SU-DHL-6 (cell line): ENCODE measurements around the gene USP54.

Experiments used
- H2AFZ ChIP-seq: fragments of 200-600 bp; sonication (generic); 2 replicates; pipeline ENCODE4 v1.6.1; 2014; ENCODE audit warnings: low read depth, mild to moderate bottlenecking, moderate library complexity, mixed read lengths, antibody characterized with exemption, low read length; ENCODE audit not compliant: severe bottlenecking
- H3F3A ChIP-seq: fragments of 200-600 bp; shearing (Covaris generic); 2 replicates; pipeline ENCODE4 v1.6.0; 2016; ENCODE audit warnings: antibody characterized with exemption, mild to moderate bottlenecking; ENCODE audit not compliant: insufficient read depth
- H3K27ac ChIP-seq: fragments of 200-600 bp; sonication (generic); 2 replicates; pipeline ENCODE4 v1.5.1; 2016; ENCODE audit warnings: low read depth, mild to moderate bottlenecking, low read length, moderate library complexity, mixed read lengths
- H3K27me3 ChIP-seq: fragments of 200-600 bp; sonication (generic), shearing (Covaris generic); 2 replicates; pipeline ENCODE4 v1.6.0; 2014; ENCODE audit warnings: mild to moderate bottlenecking, low read length
- H3K36me3 ChIP-seq: fragments of 200-600 bp; sonication (generic); 2 replicates; pipeline ENCODE4 v1.6.1; 2014; ENCODE audit warnings: mild to moderate bottlenecking, low read length, mixed read lengths
- H3K4me2 ChIP-seq: fragments of 300-600, 200-600 bp; shearing (Covaris generic), sonication (generic); 2 replicates; pipeline ENCODE4 v1.6.0; 2014; ENCODE audit warnings: low read length, low read depth, mild to moderate bottlenecking; ENCODE audit not compliant: poor library complexity, severe bottlenecking
- H3K4me3 ChIP-seq: fragments of 200-600 bp; sonication (generic); 2 replicates; pipeline ENCODE4 v1.5.1; 2014; ENCODE audit warnings: antibody characterized with exemption, low read length, mild to moderate bottlenecking, mixed read lengths; ENCODE audit not compliant: insufficient read depth, poor library complexity, severe bottlenecking
- H3K79me2 ChIP-seq: fragments of 200-600 bp; sonication (generic); 2 replicates; pipeline ENCODE4 v1.6.1; 2014; ENCODE audit warnings: mild to moderate bottlenecking, low read length, moderate library complexity; ENCODE audit not compliant: insufficient read depth
- H3K9ac ChIP-seq: fragments of 200-600 bp; sonication (generic); 2 replicates; pipeline ENCODE4 v1.7.0; 2014; ENCODE audit warnings: mild to moderate bottlenecking, low read length
- H3K9me2 ChIP-seq: fragments of 200-600 bp; sonication (generic); replicated peaks from 2 replicates; pipeline ENCODE4 v1.6.1; 2014; ENCODE audit warnings: low read length; ENCODE audit not compliant: insufficient read depth
- H3K9me3 ChIP-seq: fragments of 200-600 bp; sonication (generic); 2 replicates; pipeline ENCODE4 v1.6.1; 2014; ENCODE audit warnings: low read length, mixed read lengths; ENCODE audit not compliant: insufficient read depth
- H4K20me1 ChIP-seq: fragments of 200-600 bp; sonication (generic); 2 replicates; pipeline ENCODE4 v1.6.1; 2014; ENCODE audit warnings: low read depth, mild to moderate bottlenecking, antibody characterized with exemption, low read length, moderate library complexity, mixed read lengths
- EZH2phosphoT487 ChIP-seq: fragments of 200-600 bp; sonication (generic), shearing (Covaris generic); conservative IDR thresholded peaks from 2 replicates; pipeline ENCODE4 v1.6.1; 2018; ENCODE audit warnings: mild to moderate bottlenecking, antibody characterized with exemption, low read length, moderate library complexity, mixed read lengths
- TF ChIP-seq, protein P1 (sequence below): fragments of 200-600 bp; sonication (generic); IDR thresholded peaks from one replicate; pipeline ENCODE4 v1.5.1; 2017; ENCODE audit warnings: antibody characterized with exemption, mild to moderate bottlenecking, low read length, moderate library complexity; ENCODE audit not compliant: insufficient read depth, poor library complexity, severe bottlenecking

Gene USP54

GRCh38 chr10:73634421-73634820 is 43.3 kb upstream of the USP54 start:
- Histone ChIP-seq H4K20me1 (no peaks in the 10 kb centered on the region), H3K4me3 (no peak overlapping the region)

DNA sequence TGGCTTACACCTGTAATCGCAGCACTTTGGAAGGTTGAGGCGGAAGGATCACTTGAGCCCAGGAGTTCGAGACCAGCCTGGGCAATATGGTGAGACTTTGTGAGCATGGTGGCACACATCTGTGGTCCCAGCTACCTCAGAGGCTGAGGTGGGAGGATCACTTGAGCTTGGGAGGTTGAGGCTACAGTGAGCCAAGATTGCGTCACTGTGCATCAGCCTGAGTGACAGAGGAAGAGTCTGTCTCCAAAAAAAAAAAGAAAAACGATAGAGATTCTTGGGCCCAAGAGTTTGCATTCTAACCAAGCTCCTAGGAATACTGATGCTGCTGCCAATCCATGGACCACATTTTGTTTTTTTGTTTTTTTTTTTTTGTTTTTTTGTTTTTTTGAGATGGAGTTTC is 38.0 kb upstream of the USP54 start:
- no peaks in the 10 kb centered on the region for H3K9me3 ChIP-seq
- no peak overlapping the region for H3K9ac ChIP-seq
- no peaks in the 10 kb centered on the region for H3K79me2 ChIP-seq
- H3F3A ChIP-seq, result peaks cover 4% of the 10 kb centered on the region; the same call in 1 of the 2 replicates
- no peak overlapping the region for H3K4me3 ChIP-seq
- no peaks in the 10 kb centered on the region for H3K36me3 ChIP-seq
- no peak overlapping the region for H3K27ac ChIP-seq
- no peak overlapping the region for H2AFZ ChIP-seq
- TF ChIP-seq, protein P1, sequence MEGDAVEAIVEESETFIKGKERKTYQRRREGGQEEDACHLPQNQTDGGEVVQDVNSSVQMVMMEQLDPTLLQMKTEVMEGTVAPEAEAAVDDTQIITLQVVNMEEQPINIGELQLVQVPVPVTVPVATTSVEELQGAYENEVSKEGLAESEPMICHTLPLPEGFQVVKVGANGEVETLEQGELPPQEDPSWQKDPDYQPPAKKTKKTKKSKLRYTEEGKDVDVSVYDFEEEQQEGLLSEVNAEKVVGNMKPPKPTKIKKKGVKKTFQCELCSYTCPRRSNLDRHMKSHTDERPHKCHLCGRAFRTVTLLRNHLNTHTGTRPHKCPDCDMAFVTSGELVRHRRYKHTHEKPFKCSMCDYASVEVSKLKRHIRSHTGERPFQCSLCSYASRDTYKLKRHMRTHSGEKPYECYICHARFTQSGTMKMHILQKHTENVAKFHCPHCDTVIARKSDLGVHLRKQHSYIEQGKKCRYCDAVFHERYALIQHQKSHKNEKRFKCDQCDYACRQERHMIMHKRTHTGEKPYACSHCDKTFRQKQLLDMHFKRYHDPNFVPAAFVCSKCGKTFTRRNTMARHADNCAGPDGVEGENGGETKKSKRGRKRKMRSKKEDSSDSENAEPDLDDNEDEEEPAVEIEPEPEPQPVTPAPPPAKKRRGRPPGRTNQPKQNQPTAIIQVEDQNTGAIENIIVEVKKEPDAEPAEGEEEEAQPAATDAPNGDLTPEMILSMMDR, result no peak
- no peak for TF ChIP-seq EZH2phosphoT487
- no peaks in the 10 kb centered on the region for H4K20me1 ChIP-seq
- H3K4me2 ChIP-seq, result no peak overlapping the region
- no peaks in the 10 kb centered on the region for H3K27me3 ChIP-seq
- no peaks in the 10 kb centered on the region for H3K9me2 ChIP-seq

More at GRCh38 chr10:73634421-73634820, 43.3 kb upstream of the USP54 start:
- Histone ChIP-seq H3K27me3 (no peaks in the 10 kb centered on the region), H3K79me2 (no peaks in the 10 kb centered on the region), H3K9me3 (no peaks in the 10 kb centered on the region), H3K9ac (no peak overlapping the region), H2AFZ (no peak overlapping the region), H3K9me2 (no peaks in the 10 kb centered on the region), H3F3A (no peaks in the 10 kb centered on the region), H3K27ac (no peak overlapping the region), H3K4me2 (no peak overlapping the region), H3K36me3 (no peaks in the 10 kb centered on the region)
- no peak for TF ChIP-seq EZH2phosphoT487
- TF ChIP-seq, protein P1, result no peak

GRCh38 chr10:73628405-73628804 is 37.3 kb upstream of the USP54 start:
- no peaks in the 10 kb centered on the region for H3K79me2 ChIP-seq
- no peaks in the 10 kb centered on the region for H3K36me3 ChIP-seq
- H3F3A ChIP-seq, result peaks cover 4% of the 10 kb centered on the region; the same call in 1 of the 2 replicates
- H3K9ac ChIP-seq, result no peak overlapping the region
- H3K4me3 ChIP-seq, result no peak overlapping the region
- H3K27ac ChIP-seq, result no peak overlapping the region
- no peak overlapping the region for H2AFZ ChIP-seq
- no peaks in the 10 kb centered on the region for H3K27me3 ChIP-seq
- H4K20me1 ChIP-seq, result no peaks in the 10 kb centered on the region
- H3K4me2 ChIP-seq, result no peak overlapping the region
- TF ChIP-seq, protein P1, result no peak
- TF ChIP-seq EZH2phosphoT487, result no peak
- H3K9me2 ChIP-seq, result no peaks in the 10 kb centered on the region
- H3K9me3 ChIP-seq, result no peaks in the 10 kb centered on the region

DNA sequence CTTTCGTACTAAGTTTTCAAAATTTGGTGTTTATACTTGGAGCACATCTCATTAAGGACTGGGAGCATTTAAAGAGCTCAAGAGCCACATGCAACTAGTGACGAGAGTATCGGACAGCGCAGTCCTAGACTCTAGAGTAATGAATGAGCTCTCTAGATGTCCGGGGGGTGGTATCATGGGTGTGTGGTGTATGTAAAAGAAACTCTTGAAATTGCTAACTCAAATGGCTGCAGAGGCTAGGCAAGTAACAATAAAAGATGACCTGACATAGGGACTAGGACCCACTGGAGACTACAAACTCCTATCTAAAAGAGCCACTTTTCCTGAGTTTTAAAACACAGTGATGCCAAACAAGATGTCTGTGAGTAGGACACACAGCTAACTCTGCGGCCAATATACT is 36.2 kb upstream of the USP54 start:
- no peak overlapping the region for H3K9ac ChIP-seq
- no peaks in the 10 kb centered on the region for H3K27me3 ChIP-seq
- peaks cover 4% of the 10 kb centered on the region; the same call in 1 of the 2 replicates for H3F3A ChIP-seq
- H4K20me1 ChIP-seq, result no peaks in the 10 kb centered on the region
- H2AFZ ChIP-seq, result no peak overlapping the region
- H3K9me2 ChIP-seq, result no peaks in the 10 kb centered on the region
- H3K36me3 ChIP-seq, result no peaks in the 10 kb centered on the region
- no peaks in the 10 kb centered on the region for H3K9me3 ChIP-seq
- H3K27ac ChIP-seq, result no peak overlapping the region
- no peaks in the 10 kb centered on the region for H3K79me2 ChIP-seq
- no peak overlapping the region for H3K4me3 ChIP-seq
- no peak for TF ChIP-seq EZH2phosphoT487
- TF ChIP-seq, protein P1, result no peak
- H3K4me2 ChIP-seq, result no peak overlapping the region
